Parathyroid adenoma (tissue), 2 donors: ENCODE data around the gene C2orf76.

Experiments
- H2AFZ ChIP-seq: fragments of 300-600 bp; sonication (generic); one replicate; pipeline ENCODE4 v1.7.0; 2017; ENCODE audit warnings: antibody characterized with exemption, mild to moderate bottlenecking
- H3K27ac ChIP-seq: fragments of 300-600 bp; sonication (generic); one replicate; pipeline ENCODE4 v1.7.0; 2017
- H3K27me3 ChIP-seq: fragments of 300-600 bp; sonication (generic); one replicate; pipeline ENCODE4 v1.7.0; 2017; ENCODE audit warnings: low read length; ENCODE audit not compliant: control insufficient read depth, insufficient read depth
- H3K36me3 ChIP-seq: fragments of 300-600 bp; sonication (generic); one replicate; pipeline ENCODE4 v1.7.0; 2017; ENCODE audit warnings: low read length; ENCODE audit not compliant: control insufficient read depth, insufficient read depth
- H3K4me1 ChIP-seq: fragments of 300-600 bp; sonication (generic); one replicate; pipeline ENCODE4 v1.7.0; 2017; ENCODE audit warnings: control low read depth
- H3K4me2 ChIP-seq: fragments of 300-600 bp; sonication (generic); one replicate; pipeline ENCODE4 v1.7.0; 2017; ENCODE audit warnings: low read length
- H3K4me3 ChIP-seq: fragments of 300-600 bp; sonication (generic); one replicate; pipeline ENCODE4 v1.7.0; 2017; ENCODE audit warnings: low read depth, low read length
- H3K79me2 ChIP-seq: fragments of 300-600 bp; sonication (generic); one replicate; pipeline ENCODE4 v1.7.0; 2017; ENCODE audit warnings: control low read depth
- H3K9ac ChIP-seq: fragments of 300-600 bp; sonication (generic); one replicate; pipeline ENCODE4 v1.7.0; 2017; ENCODE audit warnings: mild to moderate bottlenecking
- H3K9me3 ChIP-seq: fragments of 300-600 bp; sonication (generic); one replicate; pipeline ENCODE4 v1.7.0; 2017; ENCODE audit warnings: low read length; ENCODE audit not compliant: control insufficient read depth
- CTCF ChIP-seq: fragments of 300-600 bp; sonication (generic); IDR thresholded peaks from one replicate; pipeline ENCODE4 v1.7.0; 2017; ENCODE audit warnings: antibody characterized with exemption, mild to moderate bottlenecking
- donor health status: primary hyperparathyroidism.

C2orf76 gene

GRCh38 chr2:119305497-119306195, 61.0 kb downstream of the C2orf76 start:
- no peak for TF ChIP-seq CTCF
- no peaks in the 10 kb centered on the region for H3K36me3 ChIP-seq
- H3K27ac ChIP-seq: peak overlapping the region; percentile 94
- no peaks in the 10 kb centered on the region for H3K79me2 ChIP-seq
- H3K4me2 ChIP-seq: peak overlapping the region; percentile 66
- peak overlapping the region; percentile 69 for H2AFZ ChIP-seq
- H3K27me3 ChIP-seq: no peaks in the 10 kb centered on the region
- H3K4me1 ChIP-seq: peaks cover 69% of the 10 kb centered on the region
- H3K9ac ChIP-seq: no peak overlapping the region
- H3K9me3 ChIP-seq: no peaks in the 10 kb centered on the region
- H3K4me3 ChIP-seq: peak overlapping the region; percentile 17

GRCh38 chr2:119304847-119305246, 61.8 kb downstream of the C2orf76 start:
- Histone ChIP-seq H3K79me2 (no peaks in the 10 kb centered on the region), H3K4me1 (peaks cover 62% of the 10 kb centered on the region), H3K4me2 (no peak overlapping the region), H2AFZ (peak overlapping the region; percentile 55), H3K27ac (peak overlapping the region; percentile 94), H3K9me3 (no peaks in the 10 kb centered on the region), H3K36me3 (no peaks in the 10 kb centered on the region), H3K9ac (no peak overlapping the region), H3K4me3 (no peak overlapping the region), H3K27me3 (no peaks in the 10 kb centered on the region)
- TF ChIP-seq CTCF: no peak

GRCh38 chr2:119301413-119301812, 65.2 kb downstream of the C2orf76 start:
- H2AFZ ChIP-seq: peak overlapping the region; percentile 56
- no peaks in the 10 kb centered on the region for H3K9me3 ChIP-seq
- H3K27me3 ChIP-seq: no peaks in the 10 kb centered on the region
- no peak overlapping the region for H3K4me2 ChIP-seq
- H3K36me3 ChIP-seq: no peaks in the 10 kb centered on the region
- TF ChIP-seq CTCF: no peak
- no peak overlapping the region for H3K4me3 ChIP-seq
- H3K4me1 ChIP-seq: peaks cover 60% of the 10 kb centered on the region
- H3K9ac ChIP-seq: no peak overlapping the region
- peak overlapping the region; percentile 94 for H3K27ac ChIP-seq
- H3K79me2 ChIP-seq: no peaks in the 10 kb centered on the region

- H3K4me3 ChIP-seq: no peak overlapping the region
- H3K27me3 ChIP-seq: no peaks in the 10 kb centered on the region
- H3K4me2 ChIP-seq: no peak overlapping the region
- H3K4me1 ChIP-seq: peaks cover 67% of the 10 kb centered on the region
- no peak overlapping the region for H2AFZ ChIP-seq
- H3K36me3 ChIP-seq: no peaks in the 10 kb centered on the region
- H3K9me3 ChIP-seq: no peaks in the 10 kb centered on the region
- H3K27ac ChIP-seq: peak overlapping the region; percentile 94
- TF ChIP-seq CTCF: no peak
- no peak overlapping the region for H3K9ac ChIP-seq
- no peaks in the 10 kb centered on the region for H3K79me2 ChIP-seq
Measured at GRCh38 chr2:119295688-119296375, 70.8 kb downstream of the C2orf76 start.
